Muscle of leg (tissue), 11 donors: ENCODE results near the gene KCNG2. TPM values are rescaled to one million over a fixed set of nuclear protein-coding genes. Genes with fewer than 3 reads are reported as not detected.

Experiments used
- DNase-seq: peaks from one replicate; pipeline ENCODE4 v3.0.0; 2013
- H3K27ac ChIP-seq: one replicate; pipeline ENCODE4 v1.5.1; 2013; ENCODE audit warnings: mild to moderate bottlenecking, low read length, control low read depth
- H3K27me3 ChIP-seq: one replicate; pipeline ENCODE4 v1.6.1; 2013; ENCODE audit warnings: low read length; ENCODE audit not compliant: control insufficient read depth, insufficient read depth
- H3K36me3 ChIP-seq: one replicate; pipeline ENCODE4 v1.6.1; 2013; ENCODE audit warnings: low read length; ENCODE audit not compliant: control insufficient read depth, insufficient read depth
- H3K4me1 ChIP-seq: one replicate; pipeline ENCODE4 v1.6.1; 2013; ENCODE audit warnings: low read length; ENCODE audit not compliant: control insufficient read depth, insufficient read depth
- H3K4me3 ChIP-seq: one replicate; pipeline ENCODE4 v1.5.1; 2013; ENCODE audit warnings: low read length, control low read depth
- H3K9me3 ChIP-seq: replicated peaks from 2 replicates; pipeline ENCODE4 v1.6.1; 2013; ENCODE audit warnings: low read depth, low read length; ENCODE audit not compliant: control insufficient read depth
- WGBS: methylation state at CpG from one replicate; pipeline ENCODE4 v1.1.5; 2013; ENCODE audit warnings: missing lambda C conversion rate; ENCODE audit not compliant: insufficient coverage; 5-methylcytosine and 5-hydroxymethylcytosine counted together
- polyA plus RNA-seq, 8 donors: library from polyadenylated mRNA; unstranded; fragments of 120-200 nt; gene quantifications; one replicate each; pipeline versions ENCODE4 v1.2.1 to v1.2.3, GENCODE V29; 2013; ENCODE audit warnings: inconsistent platforms in 1 of 8, low replicate concordance in 1 of 8; ENCODE audit not compliant: insufficient read length in 8 of 8, insufficient read depth in 1 of 8
- total RNA-seq: library from RNA; stranded (reverse); fragments of 120-200 nt; gene quantifications from one replicate; pipeline ENCODE4 v1.2.4, GENCODE V29; 2013

Gene KCNG2
- total and polyA plus RNA-seq, 9 donors = 0.44 to 1.1 (median 0.63) TPM

GRCh38 chr18:79806976-79807841, 9.5 kb downstream of the KCNG2 start:
- DNase-seq = no peak
- no peak overlapping the region for H3K4me3 ChIP-seq
- H3K36me3 ChIP-seq = no peaks in the 10 kb centered on the region
- H3K27me3 ChIP-seq = peaks cover 6% of the 10 kb centered on the region
- no peak overlapping the region for H3K27ac ChIP-seq
- H3K4me1 ChIP-seq = no peaks in the 10 kb centered on the region
- 84% methylated on average over 34 of the region's 43 CpGs for WGBS
- H3K9me3 ChIP-seq = no peaks in the 10 kb centered on the region

- H3K4me1 ChIP-seq = no peaks in the 10 kb centered on the region
- DNase-seq = no peak
- H3K27ac ChIP-seq = no peak overlapping the region
- no peaks in the 10 kb centered on the region for H3K27me3 ChIP-seq
- WGBS = 91% methylated on average over 40 of the region's 44 CpGs
- H3K4me3 ChIP-seq = no peak overlapping the region
- H3K9me3 ChIP-seq = no peaks in the 10 kb centered on the region
- H3K36me3 ChIP-seq = no peaks in the 10 kb centered on the region
Measured at GRCh38 chr18:79809482-79810192, 11.9 kb downstream of the KCNG2 start.

- no CpG with 5 or more reads among the region's 4 CpGs for WGBS
- Histone ChIP-seq H3K9me3 (no peaks in the 10 kb centered on the region), H3K36me3 (no peaks in the 10 kb centered on the region), H3K27ac (no peak overlapping the region), H3K4me1 (no peaks in the 10 kb centered on the region), H3K27me3 (peaks cover 10% of the 10 kb centered on the region), H3K4me3 (no peak overlapping the region)
- no peak for DNase-seq
Measured at GRCh38 chr18:79812052-79812451, 14.3 kb downstream of the KCNG2 start.

- H3K27me3 ChIP-seq = peaks cover 10% of the 10 kb centered on the region
- WGBS = 47% methylated on average over 2 of the region's 7 CpGs
- DNase-seq = no peak
- no peak overlapping the region for H3K4me3 ChIP-seq
- peaks cover 2% of the 10 kb centered on the region for H3K4me1 ChIP-seq
- H3K27ac ChIP-seq = no peak overlapping the region
- no peaks in the 10 kb centered on the region for H3K9me3 ChIP-seq
- no peaks in the 10 kb centered on the region for H3K36me3 ChIP-seq
Measured at GRCh38 chr18:79814373-79814772, 16.6 kb downstream of the KCNG2 start.

GRCh38 chr18:79815657-79816056, 17.9 kb downstream of the KCNG2 start:
- no peak overlapping the region for H3K27ac ChIP-seq
- no peaks in the 10 kb centered on the region for H3K9me3 ChIP-seq
- WGBS = 77% methylated on average over 6 of the region's 9 CpGs
- peaks cover 10% of the 10 kb centered on the region for H3K27me3 ChIP-seq
- no peak overlapping the region for H3K4me3 ChIP-seq
- peaks cover 2% of the 10 kb centered on the region for H3K4me1 ChIP-seq
- DNase-seq = no peak
- no peaks in the 10 kb centered on the region for H3K36me3 ChIP-seq

- Histone ChIP-seq H3K27me3 (peaks cover 10% of the 10 kb centered on the region), H3K36me3 (no peaks in the 10 kb centered on the region), H3K4me3 (no peak overlapping the region), H3K4me1 (peaks cover 2% of the 10 kb centered on the region), H3K27ac (no peak overlapping the region), H3K9me3 (no peaks in the 10 kb centered on the region)
- 53% methylated on average over 2 of the region's 14 CpGs for WGBS
- DNase-seq = no peak
Measured at GRCh38 chr18:79816092-79816491, 18.4 kb downstream of the KCNG2 start.

GRCh38 chr18:79816981-79817606, 19.4 kb downstream of the KCNG2 start:
- no peak for DNase-seq
- H3K27ac ChIP-seq = no peak overlapping the region
- 87% methylated on average over 16 of the region's 18 CpGs for WGBS
- no peaks in the 10 kb centered on the region for H3K9me3 ChIP-seq
- H3K4me3 ChIP-seq = no peak overlapping the region
- H3K4me1 ChIP-seq = peaks cover 2% of the 10 kb centered on the region
- peaks cover 10% of the 10 kb centered on the region for H3K27me3 ChIP-seq
- no peaks in the 10 kb centered on the region for H3K36me3 ChIP-seq

GRCh38 chr18:79817607-79817998, 19.9 kb downstream of the KCNG2 start:
- Histone ChIP-seq H3K4me1 (peaks cover 2% of the 10 kb centered on the region), H3K27me3 (peaks cover 10% of the 10 kb centered on the region), H3K36me3 (no peaks in the 10 kb centered on the region), H3K4me3 (no peak overlapping the region), H3K27ac (no peak overlapping the region), H3K9me3 (no peaks in the 10 kb centered on the region)
- 88% methylated on average over 4 of the region's 8 CpGs for WGBS
- no peak for DNase-seq

GRCh38 chr18:79818036-79818435, 20.3 kb downstream of the KCNG2 start:
- WGBS = 65% methylated on average over 10 of the region's 14 CpGs
- DNase-seq = no peak
- no peaks in the 10 kb centered on the region for H3K36me3 ChIP-seq
- peaks cover 2% of the 10 kb centered on the region for H3K4me1 ChIP-seq
- H3K27me3 ChIP-seq = peaks cover 11% of the 10 kb centered on the region
- no peak overlapping the region for H3K4me3 ChIP-seq
- no peaks in the 10 kb centered on the region for H3K9me3 ChIP-seq
- H3K27ac ChIP-seq = no peak overlapping the region

GRCh38 chr18:79818631-79819030, 20.9 kb downstream of the KCNG2 start:
- Histone ChIP-seq H3K9me3 (no peaks in the 10 kb centered on the region), H3K36me3 (no peaks in the 10 kb centered on the region), H3K27ac (no peak overlapping the region), H3K27me3 (peaks cover 11% of the 10 kb centered on the region), H3K4me1 (peaks cover 2% of the 10 kb centered on the region), H3K4me3 (no peak overlapping the region)
- no peak for DNase-seq
- 76% methylated on average over 16 of the region's 18 CpGs for WGBS
